ENCODE measurements around the gene CCSER1.

DNA sequence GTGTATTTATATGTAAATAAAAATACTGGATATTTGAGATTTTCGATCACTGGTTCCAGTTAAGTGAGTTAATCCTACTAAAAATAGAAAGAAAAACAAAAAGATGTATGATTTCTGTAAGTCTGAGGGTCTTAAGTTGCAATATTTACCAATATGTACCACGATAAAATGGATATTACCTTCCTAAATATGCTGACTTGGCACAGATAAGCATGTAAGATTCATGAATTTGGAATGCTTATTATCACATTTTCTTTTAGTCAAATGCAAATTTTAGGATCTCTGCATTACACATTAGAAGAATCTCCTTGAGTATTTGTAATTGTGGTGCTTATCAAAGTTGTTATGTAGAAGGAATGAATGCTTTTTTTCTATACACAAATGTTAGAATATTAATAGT lies 1158.3 kb downstream of the CCSER1 start:
- no peak for TF ChIP-seq JUND (IDR thresholded peaks at IDR 0.05)
- no peak for TF ChIP-seq GABPA (IDR thresholded peaks at IDR 0.05 in 1 of 2, conservative IDR thresholded peaks at IDR 0.05 in 1 of 2)

Data from liver (tissue), 2 donors.